Measurements from ENCODE around the gene AQP4. TPM values are rescaled to one million over a fixed set of nuclear protein-coding genes. Genes with fewer than 3 reads are reported as not detected.

AQP4 gene
- total and polyA plus RNA-seq, 2 donors (not counting 3 experiments of a cell fraction or from before 2014, with no cell fraction given): not detected

DNA sequence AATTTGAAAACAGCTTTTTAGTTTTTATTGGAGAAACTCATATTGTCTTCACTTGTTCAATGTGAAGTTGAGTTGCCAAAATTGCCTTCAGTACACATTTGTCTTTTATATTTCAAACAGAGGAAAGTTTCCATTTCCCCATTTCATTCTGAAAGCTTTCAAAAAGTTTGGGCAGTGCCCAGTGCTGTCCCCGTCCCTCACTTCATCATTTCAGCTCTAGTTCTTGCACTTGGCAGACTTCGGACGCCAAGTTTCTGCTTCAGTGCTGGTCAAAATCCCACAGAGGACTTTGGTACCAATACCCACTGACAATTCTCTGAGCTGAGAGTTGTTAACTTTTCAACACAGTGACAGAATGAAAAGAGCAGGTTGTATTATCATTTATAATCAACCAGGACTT is 43.4 kb upstream of the AQP4 start:
- no peaks in the 10 kb centered on the region for H3K36me3 ChIP-seq (ENCODE audit: control insufficient read depth in 2 of 2, extremely low read depth in 1 of 2, insufficient read depth in 2 of 2, low read length in 2 of 2)
- H3K4me1 ChIP-seq (ENCODE audit: control insufficient read depth, extremely low read depth, insufficient read depth, low read length): no peaks in the 10 kb centered on the region
- H3K9ac ChIP-seq (replicated peaks; ENCODE audit: extremely low read depth, insufficient read depth, low read length): no peak overlapping the region
- no TSS peak for BruUV-seq (replicated peaks)
- ChIA-PET CTCF (no interaction called here), POLR2A (no interaction called here)
- H3K9me1 ChIP-seq (replicated peaks; ENCODE audit: control insufficient read depth, extremely low read depth, insufficient read depth, low read length): no peaks in the 10 kb centered on the region
- no peaks in the 10 kb centered on the region for H3K27me3 ChIP-seq (ENCODE audit: control insufficient read depth in 2 of 2, insufficient read depth in 2 of 2, low read length in 2 of 2)
- dilution Hi-C loops (cut with MboI; ENCODE audit: extremely low pct_ligation_motif_present, low sequenced_read_pairs) (no loop called here), intact Hi-C loops (cut with micrococcal nuclease) (no loop called here)
- no peaks in the 10 kb centered on the region for H3K79me2 ChIP-seq (ENCODE audit: control insufficient read depth, insufficient read depth, low read length)
- DNase-seq (ENCODE audit: low read depth, low spot score): no peak
- H3K9me3 ChIP-seq (replicated peaks; ENCODE audit: control insufficient read depth, insufficient read depth, low read length): no peaks in the 10 kb centered on the region
- H3K4me2 ChIP-seq (ENCODE audit: insufficient read depth, low read length): no peak overlapping the region
- TF ChIP-seq MYC (IDR thresholded peaks at IDR 0.05; ENCODE audit: low read depth, low read length) (no peak), JUN (IDR thresholded peaks at IDR 0.05; ENCODE audit: borderline replicate concordance, insufficient read depth, insufficient read length, low read depth) (no peak), GATA2 (IDR thresholded peaks at IDR 0.05; ENCODE audit: insufficient read depth, insufficient read length, low read depth, low read length) (no peak), MAX (IDR thresholded peaks at IDR 0.05; ENCODE audit: insufficient read depth, insufficient read length) (no peak), FOS (IDR thresholded peaks at IDR 0.05; ENCODE audit: borderline replicate concordance, insufficient read depth, low read length) (no peak), EZH2 (IDR thresholded peaks at IDR 0.05; ENCODE audit: borderline replicate concordance, low read depth, low read length, severe bottlenecking) (no peak)
- TF ChIP-seq, protein P1, sequence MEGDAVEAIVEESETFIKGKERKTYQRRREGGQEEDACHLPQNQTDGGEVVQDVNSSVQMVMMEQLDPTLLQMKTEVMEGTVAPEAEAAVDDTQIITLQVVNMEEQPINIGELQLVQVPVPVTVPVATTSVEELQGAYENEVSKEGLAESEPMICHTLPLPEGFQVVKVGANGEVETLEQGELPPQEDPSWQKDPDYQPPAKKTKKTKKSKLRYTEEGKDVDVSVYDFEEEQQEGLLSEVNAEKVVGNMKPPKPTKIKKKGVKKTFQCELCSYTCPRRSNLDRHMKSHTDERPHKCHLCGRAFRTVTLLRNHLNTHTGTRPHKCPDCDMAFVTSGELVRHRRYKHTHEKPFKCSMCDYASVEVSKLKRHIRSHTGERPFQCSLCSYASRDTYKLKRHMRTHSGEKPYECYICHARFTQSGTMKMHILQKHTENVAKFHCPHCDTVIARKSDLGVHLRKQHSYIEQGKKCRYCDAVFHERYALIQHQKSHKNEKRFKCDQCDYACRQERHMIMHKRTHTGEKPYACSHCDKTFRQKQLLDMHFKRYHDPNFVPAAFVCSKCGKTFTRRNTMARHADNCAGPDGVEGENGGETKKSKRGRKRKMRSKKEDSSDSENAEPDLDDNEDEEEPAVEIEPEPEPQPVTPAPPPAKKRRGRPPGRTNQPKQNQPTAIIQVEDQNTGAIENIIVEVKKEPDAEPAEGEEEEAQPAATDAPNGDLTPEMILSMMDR (IDR thresholded peaks at IDR 0.05; ENCODE audit: extremely low read depth in 1 of 2, insufficient read depth in 1 of 2, low read depth in 1 of 2, low read length in 2 of 2): no peak
- no peak overlapping the region for H2AFZ ChIP-seq (ENCODE audit: low read depth, low read length)
- no peak overlapping the region for H3K27ac ChIP-seq (ENCODE audit: insufficient read depth, low read depth, low read length)
- H4K20me1 ChIP-seq (replicated peaks; ENCODE audit: control insufficient read depth, extremely low read depth, insufficient read depth, low read length): no peaks in the 10 kb centered on the region
- H3K4me3 ChIP-seq (replicated peaks in 1 of 3; ENCODE audit: insufficient read depth in 1 of 3, low read depth in 1 of 3, low read length in 3 of 3): no peak overlapping the region
- FAIRE-seq: no peak

All from endothelial cell of umbilical vein (primary cell).